BJ (cell line): Measurements from ENCODE around the gene PNKP. TPM values are rescaled to one million over a fixed set of nuclear protein-coding genes. Genes with fewer than 3 reads are reported as not detected.

Source experiments
- polyA plus RNA-seq: library from polyadenylated mRNA; depleted of rRNA; stranded (reverse); fragments of >200 nt; gene quantifications from 2 replicates; pipeline ENCODE4 v1.2.3, GENCODE V29; 2011; rRNA removed
- small RNA-seq: library from RNA; depleted of rRNA; stranded (forward); fragments of <200 nt; gene quantifications from one replicate; pipeline ENCODE3, GENCODE V24; 2012; ENCODE audit warnings: low replicate concordance, low read depth; ENCODE audit not compliant: insufficient read length

PNKP gene
- polyA plus RNA-seq, 1 experiment, result 28.9 TPM

Small RNA genes within 50 kb of the gene (small RNA-seq; reads per million reads assigned to genes)
- gene MIR4749, result not detected

Other genes starting within 250 kb of the PNKP start
- 117 and 186 TPM in 2 replicates for gene RRAS, start 227.4 kb downstream of the PNKP start, polyA plus RNA-seq
- gene SCAF1, start 225.4 kb downstream of the PNKP start, polyA plus RNA-seq, result 2.8 and 3.4 TPM in 2 replicates
- 47.5 and 68.5 TPM in 2 replicates for gene IRF3, start 201.7 kb downstream of the PNKP start, polyA plus RNA-seq
- gene BCL2L12, start 201.6 kb downstream of the PNKP start, polyA plus RNA-seq, result 14.2 and 21.5 TPM in 2 replicates
- gene PRMT1, start 190.3 kb downstream of the PNKP start, polyA plus RNA-seq, result 269 and 372 TPM in 2 replicates
- gene ADM5, start 178.0 kb downstream of the PNKP start, polyA plus RNA-seq, result 0.39 TPM in 2 replicates
- 26.0 and 45.9 TPM in 2 replicates for gene CPT1C, start 176.5 kb downstream of the PNKP start, polyA plus RNA-seq
- 0.11 and 0.15 TPM in 2 replicates for gene TSKS, start 104.3 kb downstream of the PNKP start, polyA plus RNA-seq
- gene AP2A1, start 100.6 kb downstream of the PNKP start, polyA plus RNA-seq, result 82.1 and 153 TPM in 2 replicates
- gene FUZ, start 54.3 kb downstream of the PNKP start, polyA plus RNA-seq, result 8.3 and 14.3 TPM in 2 replicates
- gene MED25, start 49.3 kb downstream of the PNKP start, polyA plus RNA-seq, result 12.3 and 27.7 TPM in 2 replicates
- 30.7 and 67.6 TPM in 2 replicates for gene PTOV1, start 16.4 kb downstream of the PNKP start, polyA plus RNA-seq
- gene AKT1S1, start 9.8 kb upstream of the PNKP start, polyA plus RNA-seq, result 40.5 and 42.0 TPM in 2 replicates
- gene TBC1D17, start 10.1 kb upstream of the PNKP start, polyA plus RNA-seq, result 17.6 and 26.7 TPM in 2 replicates
- 0.12 and 0.32 TPM in 2 replicates for gene IL4I1, start 29.3 kb upstream of the PNKP start, polyA plus RNA-seq
- gene ATF5, start 61.6 kb upstream of the PNKP start, polyA plus RNA-seq, result 6.9 and 7.9 TPM in 2 replicates
- 11.9 and 15.1 TPM in 2 replicates for gene NUP62, start 61.9 kb upstream of the PNKP start, polyA plus RNA-seq
- gene SIGLEC11, start 93.6 kb upstream of the PNKP start, polyA plus RNA-seq, result not detected in 2 replicates
- 29.5 and 34.1 TPM in 2 replicates for gene VRK3, start 157.8 kb upstream of the PNKP start, polyA plus RNA-seq
- 6.4 and 7.5 TPM in 2 replicates for gene ZNF473, start 158.4 kb upstream of the PNKP start, polyA plus RNA-seq